Mucosa of stomach (tissue), 1 donor: Measurements from ENCODE around the gene NKIRAS1.
"Not testable (repeated sequence)": the region's sequence is repeated elsewhere in the genome, so short reads cannot be mapped to it uniquely, and the experiment has no call there.

ENCODE experiments used
- H3K27me3 ChIP-seq: one replicate; pipeline ENCODE4 v1.7.0; 2013; ENCODE audit warnings: mild to moderate bottlenecking, low read length; ENCODE audit not compliant: control insufficient read depth, insufficient read depth
- H3K36me3 ChIP-seq: one replicate; pipeline ENCODE4 v1.7.0; 2013; ENCODE audit warnings: low read length; ENCODE audit not compliant: control insufficient read depth, insufficient read depth
- H3K4me1 ChIP-seq: one replicate; pipeline ENCODE4 v1.7.0; 2013; ENCODE audit warnings: mild to moderate bottlenecking, low read length; ENCODE audit not compliant: control insufficient read depth, insufficient read depth
- H3K4me3 ChIP-seq: one replicate; pipeline ENCODE4 v1.7.0; 2013; ENCODE audit warnings: low read length
- H3K9ac ChIP-seq: one replicate; pipeline ENCODE4 v1.7.0; 2013; ENCODE audit warnings: mild to moderate bottlenecking, low read length, moderate library complexity
- H3K9me3 ChIP-seq: one replicate; pipeline ENCODE4 v1.7.0; 2013; ENCODE audit warnings: mild to moderate bottlenecking, low read length, moderate library complexity; ENCODE audit not compliant: control insufficient read depth
- donor health status: Pancreatic carcinoma.

The NKIRAS1 gene

GRCh38 chr3:23859839-23860382 lies 56.9 kb downstream of the NKIRAS1 start:
- no peaks in the 10 kb centered on the region for H3K36me3 ChIP-seq
- no peak overlapping the region for H3K4me3 ChIP-seq
- H3K9ac ChIP-seq: no peak overlapping the region
- no peaks in the 10 kb centered on the region for H3K4me1 ChIP-seq
- no peaks in the 10 kb centered on the region for H3K27me3 ChIP-seq
- no peaks in the 10 kb centered on the region for H3K9me3 ChIP-seq

- H3K27me3 ChIP-seq: no peaks in the 10 kb centered on the region
- no peak overlapping the region for H3K9ac ChIP-seq
- no peaks in the 10 kb centered on the region for H3K36me3 ChIP-seq
- no peaks in the 10 kb centered on the region for H3K9me3 ChIP-seq
- no peak overlapping the region for H3K4me3 ChIP-seq
- H3K4me1 ChIP-seq: no peaks in the 10 kb centered on the region
Observed at GRCh38 chr3:23859012-23859743, 57.6 kb downstream of the NKIRAS1 start.

- H3K36me3 ChIP-seq: no peaks in the 10 kb centered on the region
- no peak overlapping the region for H3K4me3 ChIP-seq
- no peaks in the 10 kb centered on the region for H3K27me3 ChIP-seq
- no peaks in the 10 kb centered on the region for H3K9me3 ChIP-seq
- no peaks in the 10 kb centered on the region for H3K4me1 ChIP-seq
- no peak overlapping the region for H3K9ac ChIP-seq
Observed at GRCh38 chr3:23856286-23856685, 60.5 kb downstream of the NKIRAS1 start.

DNA sequence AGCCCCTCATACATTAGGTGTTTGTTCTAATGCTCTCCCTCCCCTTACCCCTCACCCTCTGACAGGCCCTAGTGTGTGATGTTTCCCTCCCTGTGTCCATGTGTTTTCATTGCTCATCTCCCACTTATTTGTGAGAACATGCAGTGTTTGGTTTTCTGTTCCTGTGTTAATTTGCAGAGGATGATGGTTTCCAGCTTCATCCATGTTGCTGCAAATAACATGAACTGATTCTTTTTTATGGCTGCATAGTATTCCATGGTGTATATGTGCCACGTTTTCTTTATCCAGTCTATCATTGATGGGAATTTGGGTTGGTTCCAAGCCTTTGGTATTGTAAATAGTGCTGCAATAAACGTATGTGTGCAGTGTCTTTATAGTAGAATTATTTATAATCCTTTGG lies 67.3 kb downstream of the NKIRAS1 start:
- H3K9me3 ChIP-seq, H3K4me3 ChIP-seq, H3K36me3 ChIP-seq, H3K27me3 ChIP-seq, H3K9ac ChIP-seq, H3K4me1 ChIP-seq: not testable (repeated sequence)

- H3K36me3 ChIP-seq: no peaks in the 10 kb centered on the region
- H3K9ac ChIP-seq: no peak overlapping the region
- H3K9me3 ChIP-seq: no peaks in the 10 kb centered on the region
- H3K4me3 ChIP-seq: no peak overlapping the region
- H3K27me3 ChIP-seq: no peaks in the 10 kb centered on the region
- no peaks in the 10 kb centered on the region for H3K4me1 ChIP-seq
Observed at GRCh38 chr3:23845326-23846216, 71.2 kb downstream of the NKIRAS1 start.

- H3K27me3 ChIP-seq: no peaks in the 10 kb centered on the region
- no peak overlapping the region for H3K4me3 ChIP-seq
- no peak overlapping the region for H3K9ac ChIP-seq
- no peaks in the 10 kb centered on the region for H3K4me1 ChIP-seq
- H3K9me3 ChIP-seq: no peaks in the 10 kb centered on the region
- H3K36me3 ChIP-seq: no peaks in the 10 kb centered on the region
Observed at GRCh38 chr3:23843869-23844268, 72.9 kb downstream of the NKIRAS1 start.
